ENCODE data around the gene MYO10. TPM values are rescaled to one million over a fixed set of nuclear protein-coding genes. Genes with fewer than 3 reads are reported as not detected.

The MYO10 gene
- total and polyA plus RNA-seq, 4 experiments from 2014 or later = 0.05 to 0.17 TPM; not detected in 2

DNA sequence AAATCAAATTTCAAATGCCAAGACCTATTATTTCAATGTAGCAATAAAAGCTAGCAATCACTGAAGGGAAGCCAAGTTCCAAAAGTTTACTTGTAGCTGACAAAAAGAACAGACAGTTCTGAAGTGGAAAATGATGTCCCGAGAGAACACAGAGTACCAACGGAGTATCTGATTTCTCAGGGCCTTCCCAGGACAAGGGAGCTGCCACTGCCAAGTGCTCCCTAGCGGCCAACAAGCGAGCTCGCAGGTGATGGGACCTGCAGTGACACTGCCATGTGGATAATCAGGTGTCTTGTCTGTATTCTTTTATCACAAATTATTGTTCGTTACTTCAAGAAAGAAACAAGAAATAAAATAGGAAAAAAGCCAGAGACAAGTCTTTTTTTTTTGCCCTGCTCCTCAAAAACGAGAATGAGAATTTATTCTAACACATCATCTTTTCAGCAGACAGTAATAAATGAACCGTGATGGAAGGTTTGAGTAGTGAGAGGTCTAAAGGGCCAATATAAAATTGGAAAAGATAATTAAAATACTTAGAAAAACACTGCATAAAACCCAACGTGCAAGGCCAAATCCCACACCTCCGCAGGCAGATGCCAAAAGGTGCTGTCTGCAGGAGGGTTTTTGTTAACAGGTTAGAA, 159.4 kb downstream of the MYO10 start:
- Mint-ChIP-seq H3K9me3 (no peaks in the 10 kb centered on the region), H3K27me3 (no peaks in the 10 kb centered on the region), H3K27ac (no peak overlapping the region), H3K4me3 (no peak overlapping the region), H3K36me3 (no peaks in the 10 kb centered on the region), H3K4me1 (no peaks in the 10 kb centered on the region)
- no peaks in the 10 kb centered on the region for H3K4me1 ChIP-seq (ENCODE audit: insufficient read depth, low read length)
- CTCF ChIA-PET (ENCODE audit: partially characterized antibody) = no interaction called here
- H3K27me3 ChIP-seq (ENCODE audit: insufficient read depth, low read length) = no peaks in the 10 kb centered on the region
- H3K27ac ChIP-seq (ENCODE audit: low read depth, low read length) = no peak overlapping the region
- H3K36me3 ChIP-seq (ENCODE audit: insufficient read depth, low read length) = no peaks in the 10 kb centered on the region
- no peak overlapping the region for H3K4me3 ChIP-seq (ENCODE audit: low read length in 2 of 2)
- intact Hi-C loops (cut with micrococcal nuclease) = no loop called here
- POLR2A ChIA-PET (ENCODE audit: partially characterized antibody) = no interaction called here
- no peaks in the 10 kb centered on the region for H3K9me3 ChIP-seq (ENCODE audit: control insufficient read depth in 1 of 2, low read length in 2 of 2)
- DNase-seq = no peak

DNA sequence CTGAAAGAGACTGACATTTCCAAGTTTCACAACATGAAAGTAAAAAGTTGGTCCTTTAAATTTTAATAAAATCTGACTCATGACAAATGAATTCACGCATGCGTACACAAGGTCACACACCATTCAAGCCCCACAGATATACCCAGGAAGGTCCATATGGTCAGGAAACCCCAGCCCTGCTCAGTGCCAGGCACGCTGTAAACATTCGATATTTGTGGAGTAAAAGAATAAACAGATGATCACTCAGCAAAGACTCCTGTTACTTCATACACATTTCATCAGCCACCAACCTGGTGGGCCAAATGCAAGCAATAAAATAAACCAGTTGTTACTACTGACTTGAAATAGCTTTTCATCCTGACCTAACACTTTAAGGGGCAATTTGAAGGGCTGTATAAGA, 161.3 kb downstream of the MYO10 start:
- CTCF ChIA-PET (ENCODE audit: partially characterized antibody) = no interaction called here
- no peaks in the 10 kb centered on the region for H3K4me1 Mint-ChIP-seq

GRCh38 chr5:16773991-16774390, 162.1 kb downstream of the MYO10 start:
- ChIA-PET POLR2A (ENCODE audit: partially characterized antibody) (no interaction called here), CTCF (ENCODE audit: partially characterized antibody) (no interaction called here)
- no peaks in the 10 kb centered on the region for H3K9me3 Mint-ChIP-seq
- H3K4me1 ChIP-seq (ENCODE audit: insufficient read depth, low read length) = no peaks in the 10 kb centered on the region
- no peaks in the 10 kb centered on the region for H3K9me3 ChIP-seq (ENCODE audit: control insufficient read depth in 1 of 2, low read length in 2 of 2)
- no peaks in the 10 kb centered on the region for H3K36me3 Mint-ChIP-seq
- H3K36me3 ChIP-seq (ENCODE audit: insufficient read depth, low read length) = no peaks in the 10 kb centered on the region
- H3K27ac Mint-ChIP-seq = no peak overlapping the region
- H3K27me3 ChIP-seq (ENCODE audit: insufficient read depth, low read length) = no peaks in the 10 kb centered on the region
- intact Hi-C loops (cut with micrococcal nuclease) = no loop called here
- H3K4me3 Mint-ChIP-seq = no peak overlapping the region
- no peak overlapping the region for H3K4me3 ChIP-seq (ENCODE audit: low read length in 2 of 2)
- no peaks in the 10 kb centered on the region for H3K27me3 Mint-ChIP-seq
- DNase-seq = no peak
- no peaks in the 10 kb centered on the region for H3K4me1 Mint-ChIP-seq
- no peak overlapping the region for H3K27ac ChIP-seq (ENCODE audit: low read depth, low read length)

More for the DNA sequence above, 161.3 kb downstream of the MYO10 start:
- no peak for DNase-seq
- Mint-ChIP-seq H3K27me3 (no peaks in the 10 kb centered on the region), H3K27ac (no peak overlapping the region), H3K9me3 (no peaks in the 10 kb centered on the region), H3K4me3 (no peak overlapping the region), H3K36me3 (no peaks in the 10 kb centered on the region)
- H3K4me1 ChIP-seq (ENCODE audit: insufficient read depth, low read length) = no peaks in the 10 kb centered on the region
- no peak overlapping the region for H3K4me3 ChIP-seq (ENCODE audit: low read length in 2 of 2)
- intact Hi-C loops (cut with micrococcal nuclease) = no loop called here
- no peak overlapping the region for H3K27ac ChIP-seq (ENCODE audit: low read depth, low read length)
- H3K36me3 ChIP-seq (ENCODE audit: insufficient read depth, low read length) = no peaks in the 10 kb centered on the region
- H3K27me3 ChIP-seq (ENCODE audit: insufficient read depth, low read length) = no peaks in the 10 kb centered on the region
- no peaks in the 10 kb centered on the region for H3K9me3 ChIP-seq (ENCODE audit: control insufficient read depth in 1 of 2, low read length in 2 of 2)
- POLR2A ChIA-PET (ENCODE audit: partially characterized antibody) = no interaction called here

DNA sequence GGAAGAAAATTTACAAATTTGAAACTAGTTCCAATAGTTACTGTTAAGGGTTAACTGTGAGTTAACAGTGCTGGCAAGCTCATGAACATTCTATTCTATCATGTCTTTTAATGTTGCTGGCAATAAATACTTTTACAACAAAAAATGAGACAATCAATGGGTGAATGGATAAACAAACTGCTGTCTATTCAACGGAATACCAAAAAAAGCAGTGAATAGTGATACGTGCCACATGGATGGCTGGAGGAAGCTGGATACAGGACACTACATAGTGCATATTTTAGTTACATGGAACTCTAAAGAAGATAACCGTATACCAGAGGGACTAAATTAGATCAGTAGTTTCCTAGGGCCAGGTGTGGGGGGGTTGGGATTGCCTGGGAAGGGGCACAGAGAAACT, 163.5 kb downstream of the MYO10 start:
- Mint-ChIP-seq H3K9me3 (no peaks in the 10 kb centered on the region), H3K4me1 (no peaks in the 10 kb centered on the region), H3K4me3 (no peak overlapping the region), H3K27me3 (no peaks in the 10 kb centered on the region), H3K27ac (peak overlapping the region in 1 of 7 donors; percentile 35), H3K36me3 (no peaks in the 10 kb centered on the region)
- no peak overlapping the region for H3K27ac ChIP-seq (ENCODE audit: low read depth, low read length)
- no peaks in the 10 kb centered on the region for H3K27me3 ChIP-seq (ENCODE audit: insufficient read depth, low read length)
- CTCF ChIA-PET (ENCODE audit: partially characterized antibody) = no interaction called here
- intact Hi-C loops (cut with micrococcal nuclease) = no loop called here
- no peak for DNase-seq
- no peak overlapping the region for H3K4me3 ChIP-seq (ENCODE audit: low read length in 2 of 2)
- POLR2A ChIA-PET (ENCODE audit: partially characterized antibody) = no interaction called here
- no peaks in the 10 kb centered on the region for H3K4me1 ChIP-seq (ENCODE audit: insufficient read depth, low read length)
- H3K36me3 ChIP-seq (ENCODE audit: insufficient read depth, low read length) = no peaks in the 10 kb centered on the region
- no peaks in the 10 kb centered on the region for H3K9me3 ChIP-seq (ENCODE audit: control insufficient read depth in 1 of 2, low read length in 2 of 2)

DNA sequence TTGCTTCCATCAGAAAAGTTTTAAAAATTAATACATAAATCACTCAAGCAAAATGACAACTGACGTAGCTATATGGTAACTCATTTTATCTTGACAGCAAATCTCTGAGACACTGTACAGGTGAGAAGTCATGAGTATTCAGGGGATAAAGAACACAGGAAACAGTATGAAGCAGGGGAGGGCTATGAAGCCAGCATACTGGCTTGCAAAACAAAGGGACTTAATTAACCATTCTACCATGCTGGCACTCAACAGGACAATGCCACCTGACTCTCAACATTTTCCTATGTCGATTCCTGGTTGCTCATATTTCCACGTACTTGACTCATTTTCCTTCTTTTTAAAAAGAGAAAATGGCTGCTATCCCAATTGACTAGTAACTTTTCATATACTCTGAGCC, 167.9 kb downstream of the MYO10 start:
- ChIA-PET CTCF (ENCODE audit: partially characterized antibody) (no interaction called here), POLR2A (ENCODE audit: partially characterized antibody) (no interaction called here)
- Mint-ChIP-seq H3K9me3 (no peaks in the 10 kb centered on the region), H3K36me3 (no peaks in the 10 kb centered on the region), H3K27me3 (no peaks in the 10 kb centered on the region), H3K4me3 (no peak overlapping the region), H3K27ac (no peak overlapping the region), H3K4me1 (no peaks in the 10 kb centered on the region)
- Histone ChIP-seq H3K4me3 (ENCODE audit: low read length in 2 of 2) (no peak overlapping the region), H3K9me3 (ENCODE audit: control insufficient read depth in 1 of 2, low read length in 2 of 2) (no peaks in the 10 kb centered on the region), H3K27me3 (ENCODE audit: insufficient read depth, low read length) (no peaks in the 10 kb centered on the region), H3K27ac (ENCODE audit: low read depth, low read length) (no peak overlapping the region), H3K4me1 (ENCODE audit: insufficient read depth, low read length) (no peaks in the 10 kb centered on the region), H3K36me3 (ENCODE audit: insufficient read depth, low read length) (no peaks in the 10 kb centered on the region)
- intact Hi-C loops (cut with micrococcal nuclease) = no loop called here
- no peak for DNase-seq

- CTCF ChIA-PET (ENCODE audit: partially characterized antibody) = no interaction called here
Measured at GRCh38 chr5:16763211-16763610, 172.9 kb downstream of the MYO10 start.

GRCh38 chr5:16759147-16759773, 176.8 kb downstream of the MYO10 start:
- intact Hi-C loops (cut with micrococcal nuclease) = no loop called here
- H3K36me3 Mint-ChIP-seq = no peaks in the 10 kb centered on the region
- Histone ChIP-seq H3K36me3 (ENCODE audit: insufficient read depth, low read length) (no peaks in the 10 kb centered on the region), H3K27me3 (ENCODE audit: insufficient read depth, low read length) (no peaks in the 10 kb centered on the region), H3K4me3 (ENCODE audit: low read length in 2 of 2) (no peak overlapping the region), H3K9me3 (ENCODE audit: control insufficient read depth in 1 of 2, low read length in 2 of 2) (no peaks in the 10 kb centered on the region), H3K4me1 (ENCODE audit: insufficient read depth, low read length) (peaks cover 5% of the 10 kb centered on the region), H3K27ac (ENCODE audit: low read depth, low read length) (no peak overlapping the region)
- peak overlapping the region in 2 of 8 donors; percentile 22 to 63 for H3K4me3 Mint-ChIP-seq
- CTCF ChIA-PET (ENCODE audit: partially characterized antibody) = interaction anchor here (0.7 kb wide), 1 partner anchor 32 kb away, joined by 4 read pairs; no protein-coding TSS in a partner anchor
- H3K27ac Mint-ChIP-seq = peak overlapping the region in 2 of 7 donors; percentile 14 to 64
- H3K27me3 Mint-ChIP-seq = no peaks in the 10 kb centered on the region
- H3K4me1 Mint-ChIP-seq = peaks cover 3 to 7% (median 5%) of the 10 kb centered on the region in 4 donors
- POLR2A ChIA-PET (ENCODE audit: partially characterized antibody) = no interaction called here
- no peaks in the 10 kb centered on the region for H3K9me3 Mint-ChIP-seq
- DNase-seq = peak in 1 of 5 donors; percentile 2

More at GRCh38 chr5:16763211-16763610, 172.9 kb downstream of the MYO10 start:
- Mint-ChIP-seq H3K9me3 (no peaks in the 10 kb centered on the region), H3K4me3 (no peak overlapping the region), H3K27me3 (no peaks in the 10 kb centered on the region), H3K4me1 (peaks cover 3 to 7% (median 5%) of the 10 kb centered on the region in 4 donors), H3K36me3 (no peaks in the 10 kb centered on the region), H3K27ac (no peak overlapping the region)
- no peak overlapping the region for H3K27ac ChIP-seq (ENCODE audit: low read depth, low read length)
- no peaks in the 10 kb centered on the region for H3K27me3 ChIP-seq (ENCODE audit: insufficient read depth, low read length)
- POLR2A ChIA-PET (ENCODE audit: partially characterized antibody) = no interaction called here
- intact Hi-C loops (cut with micrococcal nuclease) = no loop called here
- no peaks in the 10 kb centered on the region for H3K36me3 ChIP-seq (ENCODE audit: insufficient read depth, low read length)
- H3K4me3 ChIP-seq (ENCODE audit: low read length in 2 of 2) = no peak overlapping the region
- H3K4me1 ChIP-seq (ENCODE audit: insufficient read depth, low read length) = peaks cover 5% of the 10 kb centered on the region
- no peaks in the 10 kb centered on the region for H3K9me3 ChIP-seq (ENCODE audit: control insufficient read depth in 1 of 2, low read length in 2 of 2)
- DNase-seq = no peak

Data from CD4-positive, alpha-beta memory T cell (primary cell).